Glutamatergic neuron (in vitro differentiated cells): Measurements from ENCODE around the gene TCEA3. TPM values are rescaled to one million over a fixed set of nuclear protein-coding genes. Genes with fewer than 3 reads are reported as not detected.

Experiments used
- DNase-seq: peaks from one replicate; pipeline ENCODE4 v3.0.0; 2022
- H3K27ac Mint-ChIP-seq: one replicate; pipeline ENCODE4 v1.8.0; 2020; ENCODE audit warnings: mild to moderate bottlenecking, mixed read lengths, inconsistent platforms; ENCODE audit not compliant: unreplicated experiment
- H3K27me3 Mint-ChIP-seq: one replicate; pipeline ENCODE4 v1.8.0; 2020; ENCODE audit warnings: mild to moderate bottlenecking, moderate library complexity, mixed read lengths, inconsistent platforms; ENCODE audit not compliant: unreplicated experiment
- H3K36me3 Mint-ChIP-seq: one replicate; pipeline ENCODE4 v1.8.0; 2020; ENCODE audit warnings: mild to moderate bottlenecking, mixed read lengths, inconsistent platforms; ENCODE audit not compliant: unreplicated experiment
- H3K4me1 Mint-ChIP-seq: one replicate; pipeline ENCODE4 v1.8.0; 2020; ENCODE audit warnings: mild to moderate bottlenecking, low read depth, mixed read lengths, inconsistent platforms; ENCODE audit not compliant: unreplicated experiment
- H3K4me3 Mint-ChIP-seq: one replicate; pipeline ENCODE4 v1.8.0; 2020; ENCODE audit warnings: mild to moderate bottlenecking, mixed read lengths, inconsistent platforms; ENCODE audit not compliant: unreplicated experiment
- H3K9me3 Mint-ChIP-seq: one replicate; pipeline ENCODE4 v1.8.0; 2020; ENCODE audit warnings: mild to moderate bottlenecking, moderate library complexity, mixed read lengths, inconsistent platforms; ENCODE audit not compliant: unreplicated experiment
- total RNA-seq: library from RNA; stranded (reverse); fragmentation: NEBNext Ultra II Directional; extraction: Animal tissue kit (Norgen Biotek cat#: 25700); gene quantifications from one replicate; pipeline ENCODE4 v1.2.1, GENCODE V29; 2021; ENCODE audit not compliant: unreplicated experiment
- TF ChIP-seq, protein P1 (sequence below): fragments of 200-600 bp; sonication (generic); IDR thresholded peaks from one replicate; pipeline ENCODE4 v1.5.0; 2021; ENCODE audit not compliant: partially characterized antibody, unreplicated experiment

Gene TCEA3
- total RNA-seq, 1 donor from 2014 or later, result 0.83 TPM

DNA sequence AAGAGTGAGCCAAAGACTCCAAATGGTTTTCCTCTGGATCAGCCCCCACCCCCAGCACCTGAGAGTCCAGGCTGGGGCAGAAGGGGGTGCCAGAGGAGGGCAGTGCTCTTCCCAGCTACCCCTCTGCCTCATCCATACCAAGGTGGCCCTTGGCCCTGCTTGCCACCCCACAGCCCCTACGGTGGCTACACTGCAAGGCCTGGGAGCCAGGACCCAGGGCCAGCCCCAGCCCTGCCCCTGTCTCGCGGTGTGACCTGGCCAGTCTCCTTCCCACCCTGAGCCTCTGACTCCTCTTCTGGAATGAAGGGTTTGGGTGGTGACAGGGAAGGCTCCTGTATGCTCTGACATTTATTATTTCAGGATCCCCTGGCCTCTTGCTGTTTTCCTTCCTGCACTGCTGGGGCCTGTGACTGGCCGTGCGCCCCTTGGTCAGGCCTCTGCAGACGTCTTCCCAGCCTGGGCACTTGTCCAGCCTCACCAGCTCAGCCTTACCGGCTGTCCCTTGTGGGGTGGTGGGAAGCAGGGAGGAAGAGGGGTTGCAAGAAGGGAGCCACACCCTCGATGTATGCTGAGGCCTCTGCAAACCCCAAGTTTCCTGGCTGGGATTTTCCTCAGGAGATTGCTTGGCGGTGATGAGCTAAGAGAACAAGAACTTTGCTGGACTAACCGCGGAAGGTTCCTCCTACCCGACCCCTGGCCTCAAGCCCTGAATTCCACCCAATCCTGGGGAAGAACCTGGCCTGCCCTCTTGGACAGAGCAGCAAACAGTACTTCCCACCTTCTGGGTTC is 45.9 kb upstream of the TCEA3 start:
- H3K9me3 Mint-ChIP-seq, result no peaks in the 10 kb centered on the region
- H3K4me1 Mint-ChIP-seq, result peaks cover 2% of the 10 kb centered on the region
- peaks cover 7% of the 10 kb centered on the region for H3K27me3 Mint-ChIP-seq
- no peaks in the 10 kb centered on the region for H3K36me3 Mint-ChIP-seq
- H3K4me3 Mint-ChIP-seq, result no peak overlapping the region
- DNase-seq, result no peak
- TF ChIP-seq, protein P1, sequence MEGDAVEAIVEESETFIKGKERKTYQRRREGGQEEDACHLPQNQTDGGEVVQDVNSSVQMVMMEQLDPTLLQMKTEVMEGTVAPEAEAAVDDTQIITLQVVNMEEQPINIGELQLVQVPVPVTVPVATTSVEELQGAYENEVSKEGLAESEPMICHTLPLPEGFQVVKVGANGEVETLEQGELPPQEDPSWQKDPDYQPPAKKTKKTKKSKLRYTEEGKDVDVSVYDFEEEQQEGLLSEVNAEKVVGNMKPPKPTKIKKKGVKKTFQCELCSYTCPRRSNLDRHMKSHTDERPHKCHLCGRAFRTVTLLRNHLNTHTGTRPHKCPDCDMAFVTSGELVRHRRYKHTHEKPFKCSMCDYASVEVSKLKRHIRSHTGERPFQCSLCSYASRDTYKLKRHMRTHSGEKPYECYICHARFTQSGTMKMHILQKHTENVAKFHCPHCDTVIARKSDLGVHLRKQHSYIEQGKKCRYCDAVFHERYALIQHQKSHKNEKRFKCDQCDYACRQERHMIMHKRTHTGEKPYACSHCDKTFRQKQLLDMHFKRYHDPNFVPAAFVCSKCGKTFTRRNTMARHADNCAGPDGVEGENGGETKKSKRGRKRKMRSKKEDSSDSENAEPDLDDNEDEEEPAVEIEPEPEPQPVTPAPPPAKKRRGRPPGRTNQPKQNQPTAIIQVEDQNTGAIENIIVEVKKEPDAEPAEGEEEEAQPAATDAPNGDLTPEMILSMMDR, result no peak
- no peak overlapping the region for H3K27ac Mint-ChIP-seq

DNA sequence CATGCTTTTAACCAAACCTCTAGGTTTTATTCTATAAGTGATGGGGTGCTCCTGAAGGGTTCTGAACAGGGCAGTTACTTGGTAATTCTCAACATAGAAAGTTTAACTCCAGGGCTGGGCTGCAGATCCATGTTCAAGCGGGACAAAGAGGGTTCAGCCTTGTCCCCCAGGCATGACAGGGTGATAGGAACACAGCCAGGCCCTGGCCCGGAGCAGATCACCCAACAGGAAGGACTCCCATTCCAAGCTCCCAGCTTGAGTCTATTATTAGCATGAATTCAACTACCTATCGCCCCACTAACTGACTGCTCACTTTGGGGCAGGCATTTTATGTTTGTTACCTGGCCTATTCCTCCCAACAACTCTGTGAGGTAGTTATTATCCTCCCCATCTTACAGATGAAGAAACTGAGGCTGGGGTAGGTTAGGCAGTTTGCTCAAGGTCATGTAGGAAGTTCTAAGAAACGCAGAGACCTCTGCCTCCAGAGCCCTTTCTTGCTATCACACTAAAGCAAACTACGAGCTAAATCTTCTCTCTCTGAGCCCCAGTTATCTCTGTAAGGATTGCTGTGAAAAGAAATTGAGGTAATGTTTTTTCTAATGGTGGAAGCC is 44.9 kb upstream of the TCEA3 start:
- H3K27ac Mint-ChIP-seq, result no peak overlapping the region
- H3K4me1 Mint-ChIP-seq, result peaks cover 2% of the 10 kb centered on the region
- H3K4me3 Mint-ChIP-seq, result no peak overlapping the region
- H3K27me3 Mint-ChIP-seq, result peaks cover 7% of the 10 kb centered on the region
- H3K9me3 Mint-ChIP-seq, result no peaks in the 10 kb centered on the region
- TF ChIP-seq, protein P1, result no peak
- DNase-seq, result no peak
- H3K36me3 Mint-ChIP-seq, result no peaks in the 10 kb centered on the region

DNA sequence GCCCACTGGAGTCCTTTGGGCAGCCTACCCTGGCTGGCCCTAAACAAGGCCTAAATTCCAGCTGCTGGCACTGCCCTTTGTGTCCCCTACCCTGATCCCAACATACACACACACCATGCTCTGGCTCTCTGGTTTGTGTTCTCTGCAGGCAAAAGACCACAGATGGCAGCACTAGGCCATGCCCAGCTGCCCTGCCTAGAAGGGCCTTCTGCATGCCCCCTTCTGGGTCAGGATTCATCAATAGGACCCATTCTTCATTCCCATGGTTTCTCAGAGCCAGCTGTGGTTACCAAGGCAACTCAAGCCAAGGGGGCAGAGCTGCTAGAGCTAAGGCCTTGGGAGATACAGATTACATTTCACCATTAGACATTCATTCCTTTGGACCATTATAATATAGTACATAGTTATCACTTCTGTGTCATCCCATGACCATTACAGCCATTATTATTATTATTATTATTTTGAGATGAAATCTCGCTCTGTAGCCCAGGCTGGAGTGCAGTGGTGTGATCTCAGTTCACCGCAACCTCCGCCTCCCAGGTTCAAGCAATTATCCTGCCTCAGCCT is 42.0 kb upstream of the TCEA3 start:
- no peaks in the 10 kb centered on the region for H3K36me3 Mint-ChIP-seq
- H3K27me3 Mint-ChIP-seq, result peaks cover 3% of the 10 kb centered on the region
- DNase-seq, result no peak

DNA sequence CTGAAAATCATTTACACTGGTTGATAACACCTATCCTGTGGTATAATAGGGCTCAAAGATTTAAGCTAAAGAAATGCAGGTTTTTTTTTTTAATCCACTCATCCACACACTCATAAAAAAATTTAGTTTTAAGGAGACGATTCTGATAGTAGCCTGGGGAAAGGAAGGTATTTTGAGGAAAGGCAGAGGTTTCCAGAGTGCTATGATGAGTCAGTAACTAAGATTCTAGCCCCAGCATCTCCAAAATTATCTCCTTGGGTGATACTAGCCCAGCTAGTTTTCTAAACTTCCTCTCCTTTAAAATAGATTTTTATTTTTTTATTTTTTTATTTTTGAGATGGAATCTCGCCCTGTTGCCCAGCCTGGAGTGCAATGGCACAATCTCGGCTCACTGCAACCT is 38.7 kb upstream of the TCEA3 start:
- Mint-ChIP-seq H3K27me3 (peaks cover 3% of the 10 kb centered on the region), H3K9me3 (no peaks in the 10 kb centered on the region), H3K4me1 (no peaks in the 10 kb centered on the region), H3K4me3 (no peak overlapping the region), H3K27ac (no peak overlapping the region), H3K36me3 (no peaks in the 10 kb centered on the region)
- no peak for DNase-seq
- TF ChIP-seq, protein P1, result no peak

More for the DNA sequence above, 42.0 kb upstream of the TCEA3 start:
- Mint-ChIP-seq H3K4me3 (no peak overlapping the region), H3K27ac (no peak overlapping the region), H3K9me3 (no peaks in the 10 kb centered on the region), H3K4me1 (no peaks in the 10 kb centered on the region)
- TF ChIP-seq, protein P1, result no peak

DNA sequence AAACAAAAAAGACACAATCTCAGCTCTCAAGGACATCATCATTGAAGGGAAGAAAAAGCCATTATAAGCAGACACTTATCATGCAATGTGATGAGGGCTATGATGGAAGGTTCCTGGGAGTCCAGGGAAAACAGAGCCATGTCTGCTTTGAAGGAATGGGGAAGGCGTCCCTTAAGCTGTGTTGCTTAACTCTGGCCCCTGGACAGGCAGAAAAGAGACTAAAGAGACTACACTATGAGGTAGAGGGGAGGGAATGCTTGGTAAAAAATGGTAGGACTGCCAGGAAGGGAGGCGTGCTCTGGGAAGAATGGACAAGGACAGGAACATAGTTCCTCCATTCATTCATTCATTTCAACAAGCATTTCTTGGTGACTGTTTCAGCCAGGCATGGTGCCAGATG is 38.2 kb upstream of the TCEA3 start:
- peaks cover 1% of the 10 kb centered on the region for H3K9me3 Mint-ChIP-seq
- peaks cover 3% of the 10 kb centered on the region for H3K27me3 Mint-ChIP-seq
- TF ChIP-seq, protein P1, result no peak
- H3K4me3 Mint-ChIP-seq, result no peak overlapping the region
- peaks cover 3% of the 10 kb centered on the region for H3K36me3 Mint-ChIP-seq
- H3K27ac Mint-ChIP-seq, result no peak overlapping the region
- DNase-seq, result no peak
- no peaks in the 10 kb centered on the region for H3K4me1 Mint-ChIP-seq
